Measurements from ENCODE around the gene ASTN2. TPM values are rescaled to one million over a fixed set of nuclear protein-coding genes. Genes with fewer than 3 reads are reported as not detected.

The ASTN2 gene
- total RNA-seq, 2 experiments from 2014 or later = 5.2 to 6.0 TPM

DNA sequence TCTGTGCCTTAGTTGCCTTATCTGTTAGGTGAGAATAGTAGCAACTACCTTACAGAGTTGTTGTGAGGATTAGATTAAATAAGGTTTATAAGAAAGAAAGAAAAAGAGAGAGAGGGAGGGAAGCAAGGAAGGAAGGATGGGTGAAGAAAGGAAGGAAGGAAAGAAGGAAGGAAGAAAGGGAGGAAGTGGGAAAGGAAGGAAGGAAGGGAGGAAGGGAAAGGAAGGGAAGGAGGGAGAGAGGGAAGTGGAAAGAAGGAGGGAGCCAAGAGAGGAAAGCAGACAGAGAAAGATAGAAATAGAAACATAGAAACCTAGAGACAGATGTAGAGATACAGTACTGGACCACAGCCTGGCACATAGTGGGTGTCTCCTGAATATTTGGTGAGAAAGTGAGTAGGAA lies 934.9 kb downstream of the ASTN2 start:
- Mint-ChIP-seq H3K4me1 (no peaks in the 10 kb centered on the region), H3K27ac (no peak overlapping the region), H3K36me3 (peaks cover 4% of the 10 kb centered on the region), H3K27me3 (no peaks in the 10 kb centered on the region), H3K9me3 (peaks cover 2% of the 10 kb centered on the region), H3K4me3 (no peak overlapping the region)
- no peak for ATAC-seq (ENCODE audit: low read depth)
- no peak for DNase-seq
- POLR2A ChIA-PET = no interaction called here

DNA sequence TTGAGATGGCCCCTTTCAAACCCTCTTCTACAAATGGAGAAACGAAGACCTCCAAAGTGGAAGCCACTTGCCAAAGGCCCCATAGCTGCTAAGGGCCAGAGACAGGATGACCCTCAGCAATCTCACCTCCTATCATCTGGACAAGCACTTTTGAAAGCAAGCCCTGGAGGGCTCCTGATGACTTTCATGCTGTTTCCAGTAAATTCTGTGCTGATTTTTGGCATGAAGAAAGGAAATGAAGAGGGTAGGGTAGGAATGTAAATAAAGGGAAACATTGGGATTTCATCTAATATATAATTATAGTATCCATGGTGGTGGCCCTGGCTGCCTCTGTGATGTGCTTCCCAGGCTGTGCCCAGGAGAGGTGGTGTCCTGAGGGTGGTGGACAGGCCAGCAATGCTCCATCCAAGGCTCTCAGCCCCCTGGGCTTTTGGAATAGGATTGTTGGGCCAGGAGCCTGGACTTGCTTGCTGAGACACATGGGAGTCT lies 935.8 kb downstream of the ASTN2 start:
- DNase-seq (no peak), ATAC-seq (ENCODE audit: low read depth) (no peak)
- no peaks in the 10 kb centered on the region for H3K27me3 Mint-ChIP-seq
- H3K36me3 Mint-ChIP-seq = peaks cover 4% of the 10 kb centered on the region
- POLR2A ChIA-PET = no interaction called here
- H3K27ac Mint-ChIP-seq = no peak overlapping the region
- H3K4me1 Mint-ChIP-seq = no peaks in the 10 kb centered on the region
- H3K4me3 Mint-ChIP-seq = no peak overlapping the region
- peaks cover 2% of the 10 kb centered on the region for H3K9me3 Mint-ChIP-seq

DNA sequence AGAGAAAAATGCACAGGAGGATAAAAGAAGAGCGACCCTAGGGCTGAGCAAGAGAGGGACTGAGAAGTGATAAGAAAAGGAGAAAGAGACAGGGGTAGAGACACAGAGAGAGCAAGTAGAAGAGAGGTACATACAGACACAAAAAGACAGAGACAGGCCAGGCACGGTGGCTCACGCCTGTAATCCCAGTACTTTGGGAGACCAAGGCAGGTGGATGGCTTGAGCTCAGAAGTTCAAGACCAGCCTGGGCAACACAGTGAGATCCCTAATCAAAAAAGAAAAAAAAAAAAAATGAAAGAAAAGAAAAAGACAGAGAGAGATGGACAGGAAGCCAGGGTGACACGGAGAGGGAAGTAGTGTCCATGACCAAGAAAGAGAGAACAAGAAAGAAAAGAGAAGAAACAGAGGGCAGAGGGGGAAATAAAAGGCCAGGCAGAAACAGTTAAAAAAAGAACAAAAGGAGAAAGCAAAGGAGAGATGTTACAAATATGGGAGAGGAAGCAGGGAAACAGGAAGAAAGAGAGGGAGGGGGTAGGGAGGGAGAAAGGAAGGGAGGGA lies 937.2 kb downstream of the ASTN2 start:
- no peaks in the 10 kb centered on the region for H3K4me1 Mint-ChIP-seq
- no peak overlapping the region for H3K27ac Mint-ChIP-seq

DNA sequence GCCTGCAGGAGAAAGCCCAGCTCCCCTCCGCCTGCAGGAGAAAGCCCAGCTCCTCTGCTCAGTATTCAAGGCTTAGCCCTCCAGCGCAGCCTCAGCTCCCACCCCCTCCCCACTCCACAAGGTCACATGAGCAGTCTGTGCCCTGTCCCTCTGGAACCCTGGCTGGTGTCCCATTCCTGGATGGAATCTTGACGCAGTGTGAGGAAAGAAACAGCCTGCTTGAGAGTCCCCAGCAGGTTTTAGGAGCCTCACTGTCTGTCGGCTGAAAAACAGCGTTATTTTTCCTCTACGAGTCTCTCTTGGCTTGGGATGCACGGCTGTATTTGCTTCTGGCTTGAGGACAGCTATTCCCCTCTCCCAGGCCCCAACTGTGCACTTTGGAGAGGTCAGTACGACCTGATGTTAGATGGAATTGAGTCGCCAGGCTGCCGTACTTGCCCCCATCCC lies 937.9 kb downstream of the ASTN2 start:
- Mint-ChIP-seq H3K27ac (no peak overlapping the region), H3K36me3 (peaks cover 4% of the 10 kb centered on the region), H3K4me1 (no peaks in the 10 kb centered on the region)

More for the DNA sequence above, 937.2 kb downstream of the ASTN2 start:
- DNase-seq (no peak), ATAC-seq (ENCODE audit: low read depth) (no peak)
- peaks cover 4% of the 10 kb centered on the region for H3K9me3 Mint-ChIP-seq
- POLR2A ChIA-PET = no interaction called here
- H3K27me3 Mint-ChIP-seq = no peaks in the 10 kb centered on the region
- peaks cover 4% of the 10 kb centered on the region for H3K36me3 Mint-ChIP-seq
- no peak overlapping the region for H3K4me3 Mint-ChIP-seq

DNA sequence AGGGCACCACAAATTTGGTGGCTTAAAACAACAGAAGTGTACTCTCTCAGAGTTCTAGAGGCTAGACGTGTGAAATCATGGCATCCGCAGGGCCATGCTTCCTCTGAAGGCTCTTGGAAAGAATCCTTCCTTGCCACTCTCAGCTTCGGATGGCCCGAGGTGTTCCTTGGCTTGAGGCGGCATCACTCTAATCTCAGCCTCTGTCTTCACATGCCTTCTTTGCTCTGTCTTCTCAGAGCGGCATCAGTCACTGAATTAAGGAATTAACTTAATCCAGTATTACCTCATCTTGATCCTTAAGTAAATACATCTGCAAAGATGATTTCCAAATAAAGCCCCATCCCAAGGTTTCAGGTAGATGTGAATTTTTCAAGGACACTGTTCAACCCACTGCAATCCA lies 938.9 kb downstream of the ASTN2 start:
- H3K27me3 Mint-ChIP-seq = no peaks in the 10 kb centered on the region
- DNase-seq = no peak
- H3K4me3 Mint-ChIP-seq = no peak overlapping the region
- POLR2A ChIA-PET = no interaction called here
- peaks cover 4% of the 10 kb centered on the region for H3K9me3 Mint-ChIP-seq
- H3K4me1 Mint-ChIP-seq = no peaks in the 10 kb centered on the region
- no peak overlapping the region for H3K27ac Mint-ChIP-seq
- peaks cover 6% of the 10 kb centered on the region for H3K36me3 Mint-ChIP-seq
- ATAC-seq (ENCODE audit: low read depth) = no peak

More for the DNA sequence above, 937.9 kb downstream of the ASTN2 start:
- POLR2A ChIA-PET = no interaction called here
- peaks cover 4% of the 10 kb centered on the region for H3K9me3 Mint-ChIP-seq
- ATAC-seq (ENCODE audit: low read depth) (no peak), DNase-seq (no peak)
- no peak overlapping the region for H3K4me3 Mint-ChIP-seq
- no peaks in the 10 kb centered on the region for H3K27me3 Mint-ChIP-seq

DNA sequence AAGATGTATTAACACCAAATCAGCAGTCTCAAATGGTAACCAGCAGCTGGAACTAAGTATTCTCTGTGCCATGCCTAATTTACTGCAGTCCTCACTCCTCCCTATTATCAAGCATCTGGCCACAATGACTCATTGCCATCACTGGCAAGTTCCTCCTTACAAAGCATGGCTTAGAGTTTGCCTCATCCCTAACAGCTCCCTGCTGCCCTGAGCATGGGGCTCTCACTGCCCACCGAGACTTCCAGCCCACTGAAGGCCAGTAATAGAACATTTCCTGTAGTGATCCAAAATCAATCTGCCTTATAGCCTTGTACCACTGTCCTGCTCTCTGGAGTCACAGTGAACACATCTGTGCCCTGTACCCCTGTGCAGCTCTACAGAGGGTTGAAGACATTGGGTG lies 939.7 kb downstream of the ASTN2 start:
- POLR2A ChIA-PET = no interaction called here
- Mint-ChIP-seq H3K27ac (no peak overlapping the region), H3K36me3 (peaks cover 6% of the 10 kb centered on the region), H3K4me3 (no peak overlapping the region), H3K27me3 (no peaks in the 10 kb centered on the region), H3K9me3 (peaks cover 4% of the 10 kb centered on the region), H3K4me1 (no peaks in the 10 kb centered on the region)
- ATAC-seq (ENCODE audit: low read depth) = no peak
- DNase-seq = no peak

DNA sequence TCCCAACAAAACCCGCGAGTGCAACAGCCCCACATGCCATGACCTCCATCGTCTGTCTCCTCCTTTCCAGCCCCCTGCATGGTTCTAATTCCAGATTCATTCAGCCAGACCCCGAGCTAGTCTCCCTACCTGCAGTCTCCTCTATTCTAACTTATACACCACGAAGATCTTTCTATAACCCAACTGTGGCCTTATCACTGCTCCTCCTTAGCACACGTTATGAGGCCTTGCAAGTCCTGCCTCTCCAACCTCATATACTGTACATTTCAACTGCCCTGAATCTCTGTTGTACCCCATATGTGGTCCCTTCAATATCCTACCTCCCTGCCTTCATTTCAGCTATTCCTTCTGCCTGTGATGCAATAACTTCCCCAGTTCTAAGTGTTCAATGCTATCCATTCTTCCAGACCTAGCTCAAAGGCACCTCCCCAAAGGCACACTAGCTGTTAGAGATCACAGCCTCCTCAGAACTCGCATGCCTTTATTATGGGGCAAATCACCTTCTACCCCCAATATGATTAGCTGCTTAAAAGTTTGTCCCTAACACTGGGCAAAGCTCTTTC lies 942.8 kb downstream of the ASTN2 start:
- Mint-ChIP-seq H3K4me3 (no peak overlapping the region), H3K27ac (no peak overlapping the region), H3K36me3 (peaks cover 2% of the 10 kb centered on the region), H3K4me1 (peaks cover 4% of the 10 kb centered on the region), H3K27me3 (no peaks in the 10 kb centered on the region), H3K9me3 (peaks cover 4% of the 10 kb centered on the region)
- DNase-seq (no peak), ATAC-seq (ENCODE audit: low read depth) (no peak)
- POLR2A ChIA-PET = no interaction called here

DNA sequence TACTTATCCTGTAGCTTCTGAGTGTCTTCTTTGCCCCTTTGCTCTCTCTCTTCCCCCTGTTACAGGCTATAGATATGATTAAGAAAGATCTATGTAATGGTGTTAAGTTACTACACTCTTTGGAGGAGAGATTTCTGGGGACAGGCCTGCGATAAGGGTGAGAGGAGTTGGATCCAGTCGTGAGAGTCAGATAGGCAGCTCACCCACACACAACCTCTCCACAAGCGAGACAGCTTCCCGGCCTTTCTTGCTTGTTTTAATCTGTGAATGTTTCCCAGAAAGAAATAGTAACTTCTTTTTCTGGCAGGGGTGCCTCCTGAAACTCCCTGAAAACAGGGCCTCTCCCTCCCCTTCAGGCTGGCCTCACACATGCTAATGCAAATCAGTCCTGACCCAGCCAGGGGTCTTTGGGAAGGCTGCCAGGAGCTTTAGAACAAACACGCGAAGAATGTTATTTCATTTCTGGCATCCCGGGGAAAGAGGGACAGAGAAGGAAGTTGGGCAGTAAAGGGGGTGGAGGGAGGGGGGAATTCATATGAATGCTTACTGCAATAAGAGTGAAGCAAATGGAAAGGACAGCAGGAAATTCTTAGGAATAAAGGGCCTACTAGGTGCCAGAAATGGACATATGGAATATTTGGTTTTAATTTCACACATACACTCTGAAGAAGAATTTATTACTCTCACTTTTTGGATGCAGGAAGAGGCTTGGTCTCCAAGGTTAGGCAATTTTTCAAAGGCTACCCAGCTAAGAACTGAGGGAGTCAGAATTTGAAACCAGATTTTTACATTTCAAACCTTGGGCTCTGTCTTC lies 943.6 kb downstream of the ASTN2 start:
- DNase-seq (no peak), ATAC-seq (ENCODE audit: low read depth) (no peak)
- H3K4me3 Mint-ChIP-seq = no peak overlapping the region
- no peaks in the 10 kb centered on the region for H3K27me3 Mint-ChIP-seq
- no peak overlapping the region for H3K27ac Mint-ChIP-seq
- H3K4me1 Mint-ChIP-seq = peaks cover 4% of the 10 kb centered on the region
- POLR2A ChIA-PET = no interaction called here
- H3K9me3 Mint-ChIP-seq = peaks cover 4% of the 10 kb centered on the region
- H3K36me3 Mint-ChIP-seq = peaks cover 2% of the 10 kb centered on the region

DNA sequence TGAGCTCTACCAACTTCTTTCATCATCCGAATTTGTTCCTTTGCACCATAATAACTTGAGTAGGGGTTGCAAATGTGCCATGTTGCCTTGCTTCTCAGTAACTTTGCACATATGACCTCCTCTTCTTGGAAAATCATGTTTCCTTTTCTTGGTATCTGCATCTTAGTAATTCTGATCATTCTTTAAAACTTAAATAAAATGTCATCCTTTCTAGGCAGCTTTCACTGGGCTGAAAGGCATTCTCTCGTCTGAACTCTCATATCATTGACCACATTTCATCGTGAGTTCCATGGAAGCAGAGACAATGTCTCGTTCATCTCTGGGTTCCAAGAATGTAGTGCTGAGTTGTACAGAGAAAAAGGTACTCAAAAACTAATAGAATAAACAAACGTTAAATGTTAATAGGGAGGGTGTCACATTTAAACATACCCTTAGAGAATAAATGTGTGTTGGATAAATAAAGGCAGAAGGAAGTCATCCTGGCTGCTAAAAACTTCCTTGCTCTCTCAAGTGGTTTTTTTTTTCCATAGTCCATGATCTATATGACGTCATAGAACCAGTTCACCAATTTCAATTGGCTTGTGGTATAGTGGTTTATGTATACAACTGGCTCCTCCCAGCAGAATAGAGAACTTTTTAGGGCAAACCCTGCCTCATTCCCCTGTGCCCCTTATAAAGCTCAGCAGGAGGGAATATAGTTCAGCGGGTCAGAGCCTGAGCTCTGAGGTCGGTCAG lies 945.9 kb downstream of the ASTN2 start:
- H3K27ac Mint-ChIP-seq = no peak overlapping the region
- no peak for DNase-seq
- POLR2A ChIA-PET = no interaction called here
- H3K4me1 Mint-ChIP-seq = peaks cover 4% of the 10 kb centered on the region
- H3K36me3 Mint-ChIP-seq = peaks cover 2% of the 10 kb centered on the region
- no peak overlapping the region for H3K4me3 Mint-ChIP-seq
- H3K9me3 Mint-ChIP-seq = peaks cover 3% of the 10 kb centered on the region
- no peak for ATAC-seq (ENCODE audit: low read depth)
- H3K27me3 Mint-ChIP-seq = no peaks in the 10 kb centered on the region

DNA sequence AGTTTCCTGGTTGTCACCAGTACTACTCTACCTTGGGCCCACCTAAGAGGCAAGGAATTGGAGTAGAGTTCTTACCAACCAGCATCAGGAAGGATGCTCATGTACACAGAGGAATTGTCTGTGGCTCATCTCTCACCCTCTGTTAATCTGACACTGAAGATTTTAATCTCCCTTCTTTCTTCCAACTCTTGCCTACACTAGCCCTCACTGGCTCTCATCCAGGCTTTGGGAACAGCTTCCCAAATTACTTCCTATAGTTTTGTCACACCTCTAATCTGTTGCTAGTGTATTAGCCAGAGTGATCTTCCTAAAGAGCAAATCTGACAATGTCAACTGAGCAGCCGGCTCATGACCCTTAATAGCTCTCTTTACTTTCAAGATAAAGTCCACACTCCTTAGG lies 946.5 kb downstream of the ASTN2 start:
- no peak overlapping the region for H3K4me3 Mint-ChIP-seq
- POLR2A ChIA-PET = no interaction called here
- ATAC-seq (ENCODE audit: low read depth) = no peak
- H3K36me3 Mint-ChIP-seq = peaks cover 2% of the 10 kb centered on the region
- peaks cover 3% of the 10 kb centered on the region for H3K9me3 Mint-ChIP-seq
- no peak overlapping the region for H3K27ac Mint-ChIP-seq
- peaks cover 4% of the 10 kb centered on the region for H3K4me1 Mint-ChIP-seq
- DNase-seq = no peak
- no peaks in the 10 kb centered on the region for H3K27me3 Mint-ChIP-seq

DNA sequence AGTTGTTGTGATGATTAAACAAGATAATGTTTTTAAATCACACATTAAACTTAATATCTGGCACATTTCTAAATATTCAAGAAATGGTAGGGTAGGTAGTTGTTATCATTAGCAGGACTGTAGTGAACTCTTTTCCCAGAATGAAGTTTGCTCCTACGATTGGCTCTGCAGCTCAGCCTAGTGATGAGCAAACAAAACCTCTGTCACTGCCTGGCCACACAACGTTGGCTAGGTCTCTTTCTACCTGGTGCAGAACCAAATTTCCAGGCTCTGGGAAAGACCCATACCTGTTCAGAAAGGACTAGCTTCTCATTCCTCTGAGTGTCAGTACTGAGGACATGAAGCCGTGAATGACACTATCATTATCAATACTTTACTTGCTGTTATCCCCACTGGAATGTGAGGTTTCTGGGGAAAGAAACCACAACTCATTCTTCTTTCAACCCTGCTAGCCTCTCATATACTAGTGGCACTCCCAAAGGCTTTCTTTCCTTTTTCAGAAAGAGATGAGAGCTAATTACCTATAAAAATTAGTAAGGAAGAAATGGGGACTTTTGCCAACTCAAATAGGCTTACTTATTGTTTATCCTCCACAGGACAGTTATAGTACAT lies 947.0 kb downstream of the ASTN2 start:
- POLR2A ChIA-PET = no interaction called here
- Mint-ChIP-seq H3K9me3 (peaks cover 3% of the 10 kb centered on the region), H3K27ac (no peak overlapping the region)

DNA sequence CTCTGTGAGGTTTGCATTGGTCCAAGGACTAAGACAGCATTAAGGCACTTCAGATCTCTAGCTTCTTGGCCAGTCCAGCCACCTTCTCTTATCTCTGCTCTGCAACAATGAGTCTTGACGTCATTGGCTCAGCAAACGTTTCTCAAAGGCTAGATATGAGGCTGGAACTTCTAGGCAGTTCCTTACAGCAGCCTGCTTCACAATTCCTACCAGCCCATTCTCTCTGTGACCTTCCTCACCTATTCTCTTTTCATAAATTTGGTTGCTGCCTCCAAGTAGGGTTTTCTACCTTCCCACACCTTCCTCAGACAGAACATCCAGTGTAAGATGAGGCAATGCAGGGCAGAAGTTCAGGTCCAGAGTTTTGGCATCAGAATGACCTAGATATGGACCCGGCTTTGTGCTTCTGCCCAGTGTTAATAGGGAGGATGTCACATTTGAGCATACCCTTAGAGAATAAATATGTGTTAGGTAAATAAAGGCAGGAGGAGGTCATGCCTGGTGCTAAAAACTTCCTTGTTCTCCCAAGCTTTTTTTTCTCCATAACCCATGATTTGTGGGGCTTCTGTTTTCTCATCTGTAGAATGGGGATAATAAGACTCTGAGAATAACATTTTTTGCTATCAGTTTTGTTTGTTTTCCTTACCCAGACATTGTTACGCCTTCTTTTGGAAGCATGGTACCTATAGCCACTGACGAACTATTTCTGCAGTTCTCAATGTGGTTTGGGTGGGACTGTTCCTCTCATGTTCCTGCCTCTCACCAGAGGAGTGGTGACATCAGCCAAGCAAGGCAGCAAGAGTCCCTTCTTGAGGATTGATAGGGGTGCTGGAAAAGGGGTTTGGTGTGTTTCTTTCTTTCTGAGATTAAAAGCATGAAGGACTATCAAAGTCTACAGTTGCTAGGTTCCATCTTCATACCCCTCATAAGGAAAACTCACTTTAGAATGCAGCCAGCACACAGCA lies 948.3 kb downstream of the ASTN2 start:
- H3K4me1 Mint-ChIP-seq = peaks cover 4% of the 10 kb centered on the region
- no peak overlapping the region for H3K4me3 Mint-ChIP-seq
- H3K27ac Mint-ChIP-seq = no peak overlapping the region
- DNase-seq = no peak
- H3K27me3 Mint-ChIP-seq = no peaks in the 10 kb centered on the region
- H3K36me3 Mint-ChIP-seq = no peaks in the 10 kb centered on the region
- H3K9me3 Mint-ChIP-seq = peaks cover 3% of the 10 kb centered on the region
- POLR2A ChIA-PET = no interaction called here
- no peak for ATAC-seq (ENCODE audit: low read depth)

More for the DNA sequence above, 947.0 kb downstream of the ASTN2 start:
- DNase-seq (no peak), ATAC-seq (ENCODE audit: low read depth) (no peak)
- H3K36me3 Mint-ChIP-seq = peaks cover 2% of the 10 kb centered on the region
- H3K27me3 Mint-ChIP-seq = no peaks in the 10 kb centered on the region
- no peak overlapping the region for H3K4me3 Mint-ChIP-seq
- peaks cover 4% of the 10 kb centered on the region for H3K4me1 Mint-ChIP-seq

Measured in activated naive CD8-positive, alpha-beta T cell treated with anti-CD3 and anti-CD28 coated beads, Interleukin-2, amount 10 ng/mL, durations not matched to agents 7 days and 5 days (primary cell).